A673 (cell line): ENCODE data around the gene TMED10.

ENCODE experiments used
- EZH2 ChIP-seq: fragments of 200-600 bp; sonication (generic); IDR thresholded peaks from 2 replicates; pipeline ENCODE4 v1.6.1; 2017; ENCODE audit warnings: borderline replicate concordance, low read depth, mild to moderate bottlenecking, mixed read lengths, antibody characterized with exemption, low read length; ENCODE audit not compliant: poor library complexity, severe bottlenecking
- TF ChIP-seq, protein P1 (sequence below): fragments of 300-800, 200-600 bp; sonication (generic); conservative IDR thresholded peaks from 2 replicates; pipeline ENCODE4 v1.5.1; 2017; ENCODE audit warnings: low read depth, mild to moderate bottlenecking, antibody characterized with exemption, low read length, moderate library complexity, mixed read lengths

DNA sequence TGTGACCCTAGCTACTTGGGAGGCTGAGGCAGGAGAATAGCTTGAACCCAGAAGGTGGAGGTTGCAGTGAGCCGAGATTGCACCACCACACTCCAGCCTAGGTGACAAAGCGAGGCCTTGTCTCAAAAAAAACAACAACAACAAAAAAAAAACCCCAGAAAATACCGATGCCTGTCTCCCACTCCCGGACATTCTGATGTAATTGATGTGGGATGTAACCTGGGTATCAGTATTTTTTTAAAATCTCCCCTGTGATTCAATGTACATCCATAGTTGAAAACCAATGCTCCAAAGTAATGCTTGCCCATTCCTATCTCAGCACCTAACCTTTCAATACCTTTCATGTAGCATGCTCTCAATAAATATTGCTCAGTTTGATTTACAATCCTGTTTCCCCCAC is 11.7 kb upstream of the TMED10 start:
- TF ChIP-seq EZH2 = no peak
- TF ChIP-seq, protein P1, sequence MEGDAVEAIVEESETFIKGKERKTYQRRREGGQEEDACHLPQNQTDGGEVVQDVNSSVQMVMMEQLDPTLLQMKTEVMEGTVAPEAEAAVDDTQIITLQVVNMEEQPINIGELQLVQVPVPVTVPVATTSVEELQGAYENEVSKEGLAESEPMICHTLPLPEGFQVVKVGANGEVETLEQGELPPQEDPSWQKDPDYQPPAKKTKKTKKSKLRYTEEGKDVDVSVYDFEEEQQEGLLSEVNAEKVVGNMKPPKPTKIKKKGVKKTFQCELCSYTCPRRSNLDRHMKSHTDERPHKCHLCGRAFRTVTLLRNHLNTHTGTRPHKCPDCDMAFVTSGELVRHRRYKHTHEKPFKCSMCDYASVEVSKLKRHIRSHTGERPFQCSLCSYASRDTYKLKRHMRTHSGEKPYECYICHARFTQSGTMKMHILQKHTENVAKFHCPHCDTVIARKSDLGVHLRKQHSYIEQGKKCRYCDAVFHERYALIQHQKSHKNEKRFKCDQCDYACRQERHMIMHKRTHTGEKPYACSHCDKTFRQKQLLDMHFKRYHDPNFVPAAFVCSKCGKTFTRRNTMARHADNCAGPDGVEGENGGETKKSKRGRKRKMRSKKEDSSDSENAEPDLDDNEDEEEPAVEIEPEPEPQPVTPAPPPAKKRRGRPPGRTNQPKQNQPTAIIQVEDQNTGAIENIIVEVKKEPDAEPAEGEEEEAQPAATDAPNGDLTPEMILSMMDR = no peak
